Astrocyte (in vitro differentiated cells and primary cell): Measurements from ENCODE around the gene C2CD4A. TPM values are rescaled to one million over a fixed set of nuclear protein-coding genes. Genes with fewer than 3 reads are reported as not detected.

Experiments used
- DNase-seq: peaks from one replicate; pipeline ENCODE4 v3.0.0-alpha.2; 2010; ENCODE audit warnings: low read depth
- FAIRE-seq: peaks from 2 replicates; lab custom pipeline; 2011; peaks lifted over from hg19 to GRCh38; lab: Jason Lieb, UNC
- H2AFZ ChIP-seq: 2 replicates; pipeline ENCODE4 v1.6.0; 2012; ENCODE audit warnings: low read depth, low read length, inconsistent platforms
- H3K27ac ChIP-seq: 2 replicates; pipeline ENCODE4 v1.5.1; 2011; ENCODE audit warnings: low read depth, low read length, inconsistent platforms
- H3K27me3 ChIP-seq: 2 replicates; pipeline ENCODE4 v1.6.0; 2011; ENCODE audit warnings: low read length, inconsistent platforms; ENCODE audit not compliant: insufficient read depth
- H3K36me3 ChIP-seq: 2 replicates; pipeline ENCODE4 v1.5.1; 2011; ENCODE audit warnings: low read length, inconsistent platforms; ENCODE audit not compliant: insufficient read depth
- H3K4me1 ChIP-seq: 2 replicates; pipeline ENCODE4 v1.5.1; 2011; ENCODE audit warnings: low read length, inconsistent platforms; ENCODE audit not compliant: insufficient read depth
- H3K4me2 ChIP-seq: 2 replicates; pipeline ENCODE4 v1.6.0; 2012; ENCODE audit warnings: low read length, inconsistent platforms
- H3K4me3 ChIP-seq: 2 replicates; pipeline ENCODE4 v1.5.1; 2011; ENCODE audit warnings: low read depth, mild to moderate bottlenecking, low read length, inconsistent platforms; ENCODE audit not compliant: insufficient read depth
- H3K79me2 ChIP-seq: 2 replicates; pipeline ENCODE4 v1.6.0; 2012; ENCODE audit warnings: mild to moderate bottlenecking, low read length, inconsistent platforms; ENCODE audit not compliant: insufficient read depth
- H3K9ac ChIP-seq: 2 replicates; pipeline ENCODE4 v1.6.0; 2012; ENCODE audit warnings: mild to moderate bottlenecking, low read length, inconsistent platforms
- H3K9me3 ChIP-seq: 2 replicates; pipeline ENCODE4 v1.5.1; 2012; ENCODE audit warnings: low read depth, mild to moderate bottlenecking, low read length, inconsistent platforms; ENCODE audit not compliant: insufficient read depth
- H4K20me1 ChIP-seq: 2 replicates; pipeline ENCODE4 v1.6.0; 2012; ENCODE audit warnings: low read length, inconsistent platforms; ENCODE audit not compliant: insufficient read depth
- H3K27ac Mint-ChIP-seq: one replicate; pipeline ENCODE4 v1.8.0; 2021; ENCODE audit warnings: mild to moderate bottlenecking, mixed read lengths; ENCODE audit not compliant: unreplicated experiment
- H3K27me3 Mint-ChIP-seq: one replicate; pipeline ENCODE4 v1.8.0; 2021; ENCODE audit warnings: low read depth, mixed read lengths; ENCODE audit not compliant: unreplicated experiment
- H3K36me3 Mint-ChIP-seq: one replicate; pipeline ENCODE4 v1.8.0; 2021; ENCODE audit warnings: low read depth, mixed read lengths; ENCODE audit not compliant: unreplicated experiment
- H3K4me1 Mint-ChIP-seq: one replicate; pipeline ENCODE4 v1.8.0; 2021; ENCODE audit warnings: low read depth, mixed read lengths; ENCODE audit not compliant: unreplicated experiment
- H3K4me3 Mint-ChIP-seq: one replicate; pipeline ENCODE4 v1.8.0; 2021; ENCODE audit warnings: mild to moderate bottlenecking, moderate library complexity, mixed read lengths; ENCODE audit not compliant: unreplicated experiment
- H3K9me3 Mint-ChIP-seq: one replicate; pipeline ENCODE4 v1.8.0; 2021; ENCODE audit warnings: mild to moderate bottlenecking, mixed read lengths; ENCODE audit not compliant: unreplicated experiment
- CTCF ChIP-seq: IDR thresholded peaks from 2 replicates; pipeline ENCODE4 v1.5.1; 2011; ENCODE audit warnings: low read depth, mild to moderate bottlenecking, inconsistent platforms, low read length, moderate library complexity; ENCODE audit not compliant: insufficient read depth
- EZH2 ChIP-seq: IDR thresholded peaks from 2 replicates; pipeline ENCODE4 v1.6.1; 2012; ENCODE audit warnings: mild to moderate bottlenecking, low read length, inconsistent platforms; ENCODE audit not compliant: insufficient read depth
- total RNA-seq: library from RNA; stranded (reverse); gene quantifications from 2 replicates; pipeline ENCODE4 v1.2.1, GENCODE V29; 2021

C2CD4A gene
- total RNA-seq, 1 donor from 2014 or later, result not detected

- Histone ChIP-seq H3K36me3 (no peaks in the 10 kb centered on the region), H3K27me3 (peaks cover 17% of the 10 kb centered on the region), H3K27ac (no peak overlapping the region), H3K4me3 (no peak overlapping the region), H3K4me2 (no peak overlapping the region), H3K79me2 (no peaks in the 10 kb centered on the region), H3K9me3 (no peaks in the 10 kb centered on the region), H2AFZ (no peak overlapping the region), H3K4me1 (peaks cover 8% of the 10 kb centered on the region), H3K9ac (no peak overlapping the region), H4K20me1 (peaks cover 3% of the 10 kb centered on the region)
- Mint-ChIP-seq H3K27me3 (peaks cover 19% of the 10 kb centered on the region), H3K27ac (no peak overlapping the region), H3K36me3 (no peaks in the 10 kb centered on the region), H3K9me3 (no peaks in the 10 kb centered on the region), H3K4me3 (no peak overlapping the region), H3K4me1 (peaks cover 3% of the 10 kb centered on the region)
- FAIRE-seq, result no peak
- DNase-seq, result no peak
- TF ChIP-seq CTCF, result peak; percentile 57
- no peak for TF ChIP-seq EZH2
These were observed 5.0 kb downstream of the C2CD4A start for GRCh38 chr15:62071711-62072308.

- H3K27ac ChIP-seq, result no peak overlapping the region
- no peak overlapping the region for H3K4me2 ChIP-seq
These were observed 9.0 kb downstream of the C2CD4A start for GRCh38 chr15:62075595-62076277.

More at GRCh38 chr15:62075595-62076277, 9.0 kb downstream of the C2CD4A start:
- H3K4me1 Mint-ChIP-seq, result no peaks in the 10 kb centered on the region
- H3K9me3 ChIP-seq, result no peaks in the 10 kb centered on the region
- no peaks in the 10 kb centered on the region for H3K79me2 ChIP-seq
- no peaks in the 10 kb centered on the region for H3K36me3 ChIP-seq
- H3K4me3 ChIP-seq, result no peak overlapping the region
- H3K9me3 Mint-ChIP-seq, result no peaks in the 10 kb centered on the region
- H3K27me3 Mint-ChIP-seq, result peaks cover 4% of the 10 kb centered on the region
- no peaks in the 10 kb centered on the region for H3K36me3 Mint-ChIP-seq
- FAIRE-seq, result no peak
- no peak overlapping the region for H3K4me3 Mint-ChIP-seq
- H3K27me3 ChIP-seq, result no peaks in the 10 kb centered on the region
- no peak overlapping the region for H2AFZ ChIP-seq
- H3K9ac ChIP-seq, result no peak overlapping the region
- H3K27ac Mint-ChIP-seq, result no peak overlapping the region
- no peak for TF ChIP-seq CTCF
- TF ChIP-seq EZH2, result no peak
- no peaks in the 10 kb centered on the region for H3K4me1 ChIP-seq
- H4K20me1 ChIP-seq, result no peaks in the 10 kb centered on the region
- DNase-seq, result peak; percentile 43
